WTC11 (cell line): Measurements from ENCODE around the gene TMEM52B. TPM values are rescaled to one million over a fixed set of nuclear protein-coding genes. Genes with fewer than 3 reads are reported as not detected.

Source experiments
- ATAC-seq: fragments of 200-7000 bp; cut with Tn5 transposase; 2 replicates; pipeline ENCODE4 v1.10.0; 2021; ENCODE audit warnings: mild to moderate bottlenecking, moderate library complexity
- CTCF ChIA-PET: fragments of 300-600 bp; sonication (Branson Sonifier 250); formaldehyde crosslinking; loops from one replicate; lab custom pipeline; 2021; ENCODE audit warnings: antibody characterized with exemption; lab: Charles Lee
- POLR2A ChIA-PET: fragments of 350-600 bp; sonication (Branson Sonifier 250); formaldehyde crosslinking; loops from one replicate; lab custom pipeline; 2021; ENCODE audit warnings: antibody characterized with exemption; lab: Charles Lee
- DNase-seq: peaks from one replicate; pipeline ENCODE4 v3.0.0; 2021; ENCODE audit warnings: low spot score
- H3K27ac Mint-ChIP-seq: 2 replicates; pipeline ENCODE4 v1.8.0; 2021; ENCODE audit warnings: mixed read lengths
- H3K27me3 Mint-ChIP-seq: 2 replicates; pipeline ENCODE4 v1.8.0; 2021; ENCODE audit warnings: low read depth, mild to moderate bottlenecking, moderate library complexity, mixed read lengths
- H3K36me3 Mint-ChIP-seq: 2 replicates; pipeline ENCODE4 v1.8.0; 2021; ENCODE audit warnings: mixed read lengths
- H3K4me1 Mint-ChIP-seq: 2 replicates; pipeline ENCODE4 v1.8.0; 2022; ENCODE audit warnings: mixed read lengths
- H3K4me3 Mint-ChIP-seq: 2 replicates; pipeline ENCODE4 v1.8.0; 2021; ENCODE audit warnings: mild to moderate bottlenecking, moderate library complexity, mixed read lengths
- H3K9me3 Mint-ChIP-seq: 2 replicates; pipeline ENCODE4 v1.8.0; 2021; ENCODE audit warnings: mixed read lengths
- CDX4 ChIP-seq: fragments of 250-450 bp; sonication (Bioruptor Pico); IDR thresholded peaks from 2 replicates; pipeline ENCODE4 v1.9.0; 2021; ENCODE audit warnings: moderate library complexity, mild to moderate bottlenecking, inconsistent platforms, borderline replicate concordance
- CREM ChIP-seq: sonication (generic); formaldehyde crosslinking; IDR thresholded peaks from 2 replicates; pipeline ENCODE4 v1.8.1; 2022; ENCODE audit warnings: mild to moderate bottlenecking, missing genetic modification reagents, moderate library complexity
- E2F5 ChIP-seq: sonication (generic); formaldehyde crosslinking; IDR thresholded peaks from 2 replicates; pipeline ENCODE4 v1.8.1; 2022; ENCODE audit warnings: mild to moderate bottlenecking, moderate library complexity, missing genetic modification reagents
- ELF4 ChIP-seq: sonication (generic); formaldehyde crosslinking; IDR thresholded peaks from 2 replicates; pipeline ENCODE4 v1.8.1; 2022; ENCODE audit warnings: low read depth, mild to moderate bottlenecking, moderate library complexity, missing genetic modification reagents
- ERG ChIP-seq: fragments of 250-450 bp; sonication (Bioruptor Pico); IDR thresholded peaks from 2 replicates; pipeline ENCODE4 v1.8.0; 2021; ENCODE audit warnings: mild to moderate bottlenecking
- FOXJ3 ChIP-seq: sonication (generic); formaldehyde crosslinking; IDR thresholded peaks from 2 replicates; pipeline ENCODE4 v1.9.0; 2021; ENCODE audit warnings: missing genetic modification reagents, mild to moderate bottlenecking, borderline replicate concordance
- FOXP1 ChIP-seq: sonication (generic); formaldehyde crosslinking; IDR thresholded peaks from 2 replicates; pipeline ENCODE4 v1.8.0; 2022; ENCODE audit warnings: missing genetic modification reagents, mild to moderate bottlenecking, moderate library complexity, borderline replicate concordance
- JUN ChIP-seq: sonication (generic); formaldehyde crosslinking; IDR thresholded peaks from 2 replicates; pipeline ENCODE4 v1.8.0; 2023; ENCODE audit warnings: mild to moderate bottlenecking, missing genetic modification reagents
- NR2C2 ChIP-seq: sonication (generic); formaldehyde crosslinking; IDR thresholded peaks from 2 replicates; pipeline ENCODE4 v1.8.0; 2022; ENCODE audit warnings: mild to moderate bottlenecking, missing genetic modification reagents
- NR3C1 ChIP-seq: sonication (generic); formaldehyde crosslinking; conservative IDR thresholded peaks from 2 replicates; pipeline ENCODE4 v1.8.1; 2023; ENCODE audit warnings: low read depth, mild to moderate bottlenecking, missing genetic modification reagents
- OVOL2 ChIP-seq: fragments of 250-450 bp; sonication (Bioruptor Pico); IDR thresholded peaks from 2 replicates; pipeline ENCODE4 v1.9.0; 2021; ENCODE audit warnings: mild to moderate bottlenecking, borderline replicate concordance
- STAT6 ChIP-seq: sonication (generic); formaldehyde crosslinking; conservative IDR thresholded peaks from 2 replicates; pipeline ENCODE4 v1.8.1; 2023; ENCODE audit warnings: mild to moderate bottlenecking, low read depth, missing genetic modification reagents, moderate library complexity
- USF2 ChIP-seq: sonication (generic); formaldehyde crosslinking; IDR thresholded peaks from 2 replicates; pipeline ENCODE4 v1.8.1; 2023; ENCODE audit warnings: mild to moderate bottlenecking, missing genetic modification reagents, moderate library complexity
- ZMAT4 ChIP-seq: fragments of 250-450 bp; sonication (Bioruptor Pico); IDR thresholded peaks from 2 replicates; pipeline ENCODE4 v1.9.0; 2021; ENCODE audit warnings: mild to moderate bottlenecking
- ZNF219 ChIP-seq: sonication (generic); formaldehyde crosslinking; IDR thresholded peaks from 2 replicates; pipeline ENCODE4 v1.8.0; 2023; ENCODE audit warnings: missing genetic modification reagents, mild to moderate bottlenecking, borderline replicate concordance
- ZNF425 ChIP-seq: fragments of 250-450 bp; sonication (Bioruptor Pico); conservative IDR thresholded peaks from 2 replicates; pipeline ENCODE4 v1.9.0; 2021; ENCODE audit warnings: mild to moderate bottlenecking
- total RNA-seq: library from RNA; stranded (reverse); gene quantifications from 3 replicates; pipeline ENCODE4 v1.2.3, GENCODE V29; 2021
- TF ChIP-seq, protein P1 (sequence below): sonication (generic); formaldehyde crosslinking; IDR thresholded peaks from 2 replicates; pipeline ENCODE4 v1.8.0; 2023; ENCODE audit warnings: missing genetic modification reagents
- TF ChIP-seq, protein P2 (sequence below): sonication (generic); formaldehyde crosslinking; IDR thresholded peaks from 2 replicates; pipeline ENCODE4 v1.8.0; 2022; ENCODE audit warnings: mild to moderate bottlenecking, missing genetic modification reagents
- TF ChIP-seq, protein P3 (sequence below): sonication (generic); formaldehyde crosslinking; IDR thresholded peaks from 2 replicates; pipeline ENCODE4 v1.8.1; 2023; ENCODE audit warnings: mild to moderate bottlenecking, missing genetic modification reagents

TMEM52B gene
- total RNA-seq, 1 experiment from 2014 or later, result not detected

DNA sequence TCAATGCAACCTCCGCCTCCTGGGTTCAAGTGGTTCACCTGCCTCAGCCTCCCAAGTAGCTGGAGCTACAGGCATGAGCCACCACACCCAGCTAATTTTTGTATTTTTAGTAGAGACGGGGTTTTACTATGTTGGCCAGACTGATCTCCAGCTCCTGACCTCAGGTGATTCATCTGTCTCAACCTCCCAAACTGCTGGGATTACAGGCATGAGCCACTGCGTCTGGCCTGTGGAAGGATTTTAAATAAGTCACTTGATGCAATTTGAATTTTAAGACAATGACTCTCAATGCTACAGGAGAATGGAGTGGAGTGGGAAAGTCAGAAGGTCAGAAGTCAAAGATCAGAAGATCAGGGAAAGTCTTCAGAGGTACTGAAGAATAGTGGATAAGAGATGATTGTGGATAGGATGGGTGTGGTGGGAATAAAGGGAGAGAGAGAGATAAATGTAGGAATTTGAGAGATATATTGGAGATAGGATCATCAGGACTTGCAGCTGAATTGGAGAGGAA lies 15.4 kb downstream of the TMEM52B start:
- Mint-ChIP-seq H3K36me3 (no peaks in the 10 kb centered on the region), H3K27me3 (peaks cover 3% of the 10 kb centered on the region; the same call in 1 of the 2 replicates), H3K27ac (no peak overlapping the region), H3K9me3 (no peaks in the 10 kb centered on the region), H3K4me1 (peaks cover 24% of the 10 kb centered on the region), H3K4me3 (no peak overlapping the region)
- ATAC-seq (no peak), DNase-seq (no peak)
- TF ChIP-seq CREM, result no peak
- no peak for TF ChIP-seq FOXJ3 (CRISPR knock-in tag)
- no peak for TF ChIP-seq ERG (CRISPR knock-in tag)
- TF ChIP-seq OVOL2 (CRISPR knock-in tag), result no peak
- TF ChIP-seq ELF4 (CRISPR knock-in tag), result no peak
- TF ChIP-seq USF2 (CRISPR knock-in tag), result no peak
- no peak for TF ChIP-seq FOXP1 (CRISPR knock-in tag)
- TF ChIP-seq, protein P1, sequence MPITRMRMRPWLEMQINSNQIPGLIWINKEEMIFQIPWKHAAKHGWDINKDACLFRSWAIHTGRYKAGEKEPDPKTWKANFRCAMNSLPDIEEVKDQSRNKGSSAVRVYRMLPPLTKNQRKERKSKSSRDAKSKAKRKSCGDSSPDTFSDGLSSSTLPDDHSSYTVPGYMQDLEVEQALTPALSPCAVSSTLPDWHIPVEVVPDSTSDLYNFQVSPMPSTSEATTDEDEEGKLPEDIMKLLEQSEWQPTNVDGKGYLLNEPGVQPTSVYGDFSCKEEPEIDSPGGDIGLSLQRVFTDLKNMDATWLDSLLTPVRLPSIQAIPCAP, result no peak
- TF ChIP-seq JUN (CRISPR knock-in tag), result no peak
- ChIA-PET POLR2A (interaction anchor here (0.9 kb wide), 1 partner anchor 18 kb away, joined by 3 read pairs; the partner anchor contains the start of gene GABARAPL1), CTCF (interaction anchor here (0.7 to 2.9 kb wide), 2 partner anchors 41 to 463 kb away, joined by 3 to 13 read pairs; no protein-coding TSS in a partner anchor)

GRCh38 chr12:10196210-10196609 lies 17.4 kb downstream of the TMEM52B start:
- Mint-ChIP-seq H3K4me1 (peaks cover 20% of the 10 kb centered on the region), H3K4me3 (no peak overlapping the region), H3K9me3 (no peaks in the 10 kb centered on the region), H3K27ac (no peak overlapping the region), H3K36me3 (no peaks in the 10 kb centered on the region), H3K27me3 (no peaks in the 10 kb centered on the region)
- DNase-seq (no peak), ATAC-seq (no peak)
- TF ChIP-seq CDX4 (CRISPR knock-in tag), result no peak
- TF ChIP-seq NR3C1, result no peak
- TF ChIP-seq E2F5, result no peak
- TF ChIP-seq, protein P2, sequence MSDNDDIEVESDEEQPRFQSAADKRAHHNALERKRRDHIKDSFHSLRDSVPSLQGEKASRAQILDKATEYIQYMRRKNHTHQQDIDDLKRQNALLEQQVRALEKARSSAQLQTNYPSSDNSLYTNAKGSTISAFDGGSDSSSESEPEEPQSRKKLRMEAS, result no peak
- no peak for TF ChIP-seq ZNF425 (CRISPR knock-in tag)
- CTCF ChIA-PET, result interaction anchor here (1.4 kb wide), 1 partner anchor 43 kb away, joined by 6 read pairs; no protein-coding TSS in a partner anchor
- POLR2A ChIA-PET, result interaction anchor here (0.6 kb wide), 1 partner anchor 11 kb away, joined by 3 read pairs; no protein-coding TSS in a partner anchor

DNA sequence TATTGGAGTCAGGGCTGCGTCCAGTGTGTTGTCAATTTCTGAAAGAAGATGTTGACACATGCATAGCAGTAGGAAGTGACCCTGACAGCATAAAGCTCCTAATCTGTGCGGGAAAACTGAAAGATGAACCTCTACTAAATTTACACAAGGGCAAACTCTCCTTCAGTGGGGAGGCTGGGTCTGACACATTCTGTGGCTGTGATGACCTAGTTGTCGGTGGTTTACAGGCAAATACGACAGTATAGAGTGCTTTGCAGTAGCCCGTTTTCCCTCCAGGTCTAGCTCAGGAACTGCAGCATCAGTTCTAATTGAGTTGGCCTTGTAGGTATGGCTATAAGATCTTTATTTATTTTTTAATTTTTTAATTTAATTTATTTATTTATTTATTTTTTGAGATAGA lies 19.0 kb downstream of the TMEM52B start:
- no peak for ATAC-seq
- Mint-ChIP-seq H3K27ac (no peak overlapping the region), H3K4me1 (peaks cover 8% of the 10 kb centered on the region), H3K36me3 (no peaks in the 10 kb centered on the region), H3K9me3 (no peaks in the 10 kb centered on the region), H3K4me3 (no peak overlapping the region), H3K27me3 (no peaks in the 10 kb centered on the region)
- ChIA-PET CTCF (no interaction called here), POLR2A (no interaction called here)
- no peak for DNase-seq
- no peak for TF ChIP-seq ZNF219 (CRISPR knock-in tag)
- TF ChIP-seq ZMAT4 (CRISPR knock-in tag), result no peak
- TF ChIP-seq, protein P3, sequence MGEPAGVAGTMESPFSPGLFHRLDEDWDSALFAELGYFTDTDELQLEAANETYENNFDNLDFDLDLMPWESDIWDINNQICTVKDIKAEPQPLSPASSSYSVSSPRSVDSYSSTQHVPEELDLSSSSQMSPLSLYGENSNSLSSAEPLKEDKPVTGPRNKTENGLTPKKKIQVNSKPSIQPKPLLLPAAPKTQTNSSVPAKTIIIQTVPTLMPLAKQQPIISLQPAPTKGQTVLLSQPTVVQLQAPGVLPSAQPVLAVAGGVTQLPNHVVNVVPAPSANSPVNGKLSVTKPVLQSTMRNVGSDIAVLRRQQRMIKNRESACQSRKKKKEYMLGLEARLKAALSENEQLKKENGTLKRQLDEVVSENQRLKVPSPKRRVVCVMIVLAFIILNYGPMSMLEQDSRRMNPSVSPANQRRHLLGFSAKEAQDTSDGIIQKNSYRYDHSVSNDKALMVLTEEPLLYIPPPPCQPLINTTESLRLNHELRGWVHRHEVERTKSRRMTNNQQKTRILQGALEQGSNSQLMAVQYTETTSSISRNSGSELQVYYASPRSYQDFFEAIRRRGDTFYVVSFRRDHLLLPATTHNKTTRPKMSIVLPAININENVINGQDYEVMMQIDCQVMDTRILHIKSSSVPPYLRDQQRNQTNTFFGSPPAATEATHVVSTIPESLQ (CRISPR knock-in tag), result no peak
- TF ChIP-seq STAT6 (CRISPR knock-in tag), result no peak
- TF ChIP-seq NR2C2 (CRISPR knock-in tag), result no peak
